Measurements from ENCODE around the gene YWHAE. TPM values are rescaled to one million over a fixed set of nuclear protein-coding genes. Genes with fewer than 3 reads are reported as not detected.
A peak's percentile ranks its signal among the peaks of the same experiment; 100 is the strongest.
"Not testable (repeated sequence)": the region's sequence is repeated elsewhere in the genome, so short reads cannot be mapped to it uniquely, and the experiment has no call there.

Gene YWHAE
- total RNA-seq, 1 donor from 2014 or later = 384 TPM

GRCh38 chr17:1325766-1326165, 74.3 kb downstream of the YWHAE start:
- DNase-seq (ENCODE audit: low spot score) = no peak

- no peak for DNase-seq (ENCODE audit: low spot score)
Observed at GRCh38 chr17:1324201-1324771, 75.7 kb downstream of the YWHAE start.

GRCh38 chr17:1323336-1323735, 76.7 kb downstream of the YWHAE start:
- no peak for DNase-seq (ENCODE audit: low spot score)

- DNase-seq (ENCODE audit: low spot score) = no peak
Observed at GRCh38 chr17:1322480-1322879, 77.5 kb downstream of the YWHAE start.

- no peak for DNase-seq (ENCODE audit: low spot score)
Observed at GRCh38 chr17:1322014-1322428, 78.0 kb downstream of the YWHAE start.

- DNase-seq (ENCODE audit: low spot score) = no peak
Observed at GRCh38 chr17:1315891-1316403, 84.1 kb downstream of the YWHAE start.

GRCh38 chr17:1315409-1315808, 84.6 kb downstream of the YWHAE start:
- no peak for DNase-seq (ENCODE audit: low spot score)

- no peak for DNase-seq (ENCODE audit: low spot score)
Observed at GRCh38 chr17:1313270-1314005, 86.6 kb downstream of the YWHAE start.

GRCh38 chr17:1312261-1312870, 87.7 kb downstream of the YWHAE start:
- no peak for DNase-seq (ENCODE audit: low spot score)

- not testable (repeated sequence) for DNase-seq (ENCODE audit: low spot score)
Observed at GRCh38 chr17:1307829-1308228, 92.2 kb downstream of the YWHAE start.

GRCh38 chr17:1304962-1305563, 95.0 kb downstream of the YWHAE start:
- DNase-seq (ENCODE audit: low spot score) = no peak

GRCh38 chr17:1304522-1304921, 95.5 kb downstream of the YWHAE start:
- DNase-seq (ENCODE audit: low spot score) = no peak

GRCh38 chr17:1302761-1303160, 97.3 kb downstream of the YWHAE start:
- no peak for DNase-seq (ENCODE audit: low spot score)

- DNase-seq (ENCODE audit: low spot score) = no peak
Observed at GRCh38 chr17:1301546-1301945, 98.5 kb downstream of the YWHAE start.

GRCh38 chr17:1300371-1300905, 99.6 kb downstream of the YWHAE start:
- no peak for DNase-seq (ENCODE audit: low spot score)

GRCh38 chr17:1299552-1300370, 100.3 kb downstream of the YWHAE start:
- DNase-seq (ENCODE audit: low spot score) = no peak

GRCh38 chr17:1298606-1299005, 101.4 kb downstream of the YWHAE start:
- DNase-seq (ENCODE audit: low spot score) = peak; percentile 14
